Measurements from ENCODE around the gene SHKBP1. TPM values are rescaled to one million over a fixed set of nuclear protein-coding genes. Genes with fewer than 3 reads are reported as not detected.

SHKBP1 gene
- polyA plus RNA-seq, 4 donors = 27.0 to 70.3 (median 60.4) TPM

GRCh38 chr19:40629346-40629745 is 52.7 kb downstream of the SHKBP1 start:
- WGBS, 3 donors = 95 to 97% (median 96%) methylated on average over 31 to 42 of the region's 42 CpGs
- Histone ChIP-seq H3K4me1 (ENCODE audit: control insufficient read depth in 3 of 3, insufficient read depth in 2 of 3, low read depth in 1 of 3, low read length in 2 of 3) (peaks cover 0 to 2% (median 0%) of the 10 kb centered on the region in 3 donors), H3K4me3 (ENCODE audit: low read depth in 1 of 3, low read length in 3 of 3) (no peak overlapping the region), H3K36me3 (ENCODE audit: control insufficient read depth in 3 of 3, insufficient read depth in 2 of 3, low read depth in 1 of 3, low read length in 3 of 3) (peaks cover 6 to 48% (median 8%) of the 10 kb centered on the region in 3 donors), H3K9me3 (ENCODE audit: control insufficient read depth in 2 of 2, insufficient read depth in 1 of 2, low read depth in 1 of 2, low read length in 1 of 2) (no peaks in the 10 kb centered on the region), H3K27me3 (ENCODE audit: control insufficient read depth in 3 of 3, insufficient read depth in 3 of 3, low read length in 3 of 3) (no peaks in the 10 kb centered on the region), H3K27ac (ENCODE audit: low read depth in 1 of 3, low read length in 2 of 3) (no peak overlapping the region)
- DNase-seq (no peak), FAIRE-seq (no peak)

- peaks cover 0 to 2% (median 0%) of the 10 kb centered on the region in 3 donors for H3K4me1 ChIP-seq (ENCODE audit: control insufficient read depth in 3 of 3, insufficient read depth in 2 of 3, low read depth in 1 of 3, low read length in 2 of 3)
- H3K27ac ChIP-seq (ENCODE audit: low read depth in 1 of 3, low read length in 2 of 3) = no peak overlapping the region
- 64 to 78% (median 65%) methylated on average over 16 of the region's 16 CpGs for WGBS, 3 donors
- no peak overlapping the region for H3K4me3 ChIP-seq (ENCODE audit: low read depth in 1 of 3, low read length in 3 of 3)
- DNase-seq (no peak), FAIRE-seq (no peak)
- peaks cover 5 to 43% (median 8%) of the 10 kb centered on the region in 3 donors for H3K36me3 ChIP-seq (ENCODE audit: control insufficient read depth in 3 of 3, insufficient read depth in 2 of 3, low read depth in 1 of 3, low read length in 3 of 3)
- H3K27me3 ChIP-seq (ENCODE audit: control insufficient read depth in 3 of 3, insufficient read depth in 3 of 3, low read length in 3 of 3) = peaks cover 0 to 4% (median 0%) of the 10 kb centered on the region in 3 donors
- H3K9me3 ChIP-seq (ENCODE audit: control insufficient read depth in 2 of 2, insufficient read depth in 1 of 2, low read depth in 1 of 2, low read length in 1 of 2) = no peaks in the 10 kb centered on the region
Measured at GRCh38 chr19:40630571-40631160, 54.0 kb downstream of the SHKBP1 start.

- H3K27me3 ChIP-seq (ENCODE audit: control insufficient read depth in 3 of 3, insufficient read depth in 3 of 3, low read length in 3 of 3) = peaks cover 0 to 4% (median 0%) of the 10 kb centered on the region in 3 donors
- DNase-seq = no peak
- 85 to 89% (median 86%) methylated on average over 3 of the region's 3 CpGs for WGBS, 3 donors
- H3K4me3 ChIP-seq (ENCODE audit: low read depth in 1 of 3, low read length in 3 of 3) = no peak overlapping the region
- H3K4me1 ChIP-seq (ENCODE audit: control insufficient read depth in 3 of 3, insufficient read depth in 2 of 3, low read depth in 1 of 3, low read length in 2 of 3) = peaks cover 0 to 2% (median 0%) of the 10 kb centered on the region in 3 donors
- no peak overlapping the region for H3K27ac ChIP-seq (ENCODE audit: low read depth in 1 of 3, low read length in 2 of 3)
- H3K36me3 ChIP-seq (ENCODE audit: control insufficient read depth in 3 of 3, insufficient read depth in 2 of 3, low read depth in 1 of 3, low read length in 3 of 3) = peaks cover 0 to 25% (median 8%) of the 10 kb centered on the region in 3 donors
- H3K9me3 ChIP-seq (ENCODE audit: control insufficient read depth in 2 of 2, insufficient read depth in 1 of 2, low read depth in 1 of 2, low read length in 1 of 2) = no peaks in the 10 kb centered on the region
- no peak for FAIRE-seq
Measured at GRCh38 chr19:40632311-40633036, 55.8 kb downstream of the SHKBP1 start.

GRCh38 chr19:40633207-40633606 is 56.5 kb downstream of the SHKBP1 start:
- no peaks in the 10 kb centered on the region for H3K9me3 ChIP-seq (ENCODE audit: control insufficient read depth in 2 of 2, insufficient read depth in 1 of 2, low read depth in 1 of 2, low read length in 1 of 2)
- H3K27me3 ChIP-seq (ENCODE audit: control insufficient read depth in 3 of 3, insufficient read depth in 3 of 3, low read length in 3 of 3) = peaks cover 0 to 4% (median 0%) of the 10 kb centered on the region in 3 donors
- no peak overlapping the region for H3K4me3 ChIP-seq (ENCODE audit: low read depth in 1 of 3, low read length in 3 of 3)
- WGBS, 3 donors = 76 to 82% (median 81%) methylated on average over 5 of the region's 5 CpGs
- peaks cover 0 to 18% (median 5%) of the 10 kb centered on the region in 3 donors for H3K36me3 ChIP-seq (ENCODE audit: control insufficient read depth in 3 of 3, insufficient read depth in 2 of 3, low read depth in 1 of 3, low read length in 3 of 3)
- no peak for FAIRE-seq
- DNase-seq = no peak
- no peak overlapping the region for H3K27ac ChIP-seq (ENCODE audit: low read depth in 1 of 3, low read length in 2 of 3)
- H3K4me1 ChIP-seq (ENCODE audit: control insufficient read depth in 3 of 3, insufficient read depth in 2 of 3, low read depth in 1 of 3, low read length in 2 of 3) = peaks cover 0 to 2% (median 0%) of the 10 kb centered on the region in 3 donors

- peaks cover 0 to 2% (median 0%) of the 10 kb centered on the region in 3 donors for H3K4me1 ChIP-seq (ENCODE audit: control insufficient read depth in 3 of 3, insufficient read depth in 2 of 3, low read depth in 1 of 3, low read length in 2 of 3)
- no peak for FAIRE-seq
- DNase-seq = no peak
- no peak overlapping the region for H3K27ac ChIP-seq (ENCODE audit: low read depth in 1 of 3, low read length in 2 of 3)
- H3K27me3 ChIP-seq (ENCODE audit: control insufficient read depth in 3 of 3, insufficient read depth in 3 of 3, low read length in 3 of 3) = peaks cover 0 to 4% (median 0%) of the 10 kb centered on the region in 3 donors
- H3K36me3 ChIP-seq (ENCODE audit: control insufficient read depth in 3 of 3, insufficient read depth in 2 of 3, low read depth in 1 of 3, low read length in 3 of 3) = no peaks in the 10 kb centered on the region
- WGBS, 3 donors = 56 to 72% (median 61%) methylated on average over 1 of the region's 1 CpG
- no peaks in the 10 kb centered on the region for H3K9me3 ChIP-seq (ENCODE audit: control insufficient read depth in 2 of 2, insufficient read depth in 1 of 2, low read depth in 1 of 2, low read length in 1 of 2)
- no peak overlapping the region for H3K4me3 ChIP-seq (ENCODE audit: low read depth in 1 of 3, low read length in 3 of 3)
Measured at GRCh38 chr19:40638327-40638726, 61.7 kb downstream of the SHKBP1 start.

GRCh38 chr19:40639638-40639982 is 62.9 kb downstream of the SHKBP1 start:
- Histone ChIP-seq H3K4me1 (ENCODE audit: control insufficient read depth in 3 of 3, insufficient read depth in 2 of 3, low read depth in 1 of 3, low read length in 2 of 3) (no peaks in the 10 kb centered on the region), H3K36me3 (ENCODE audit: control insufficient read depth in 3 of 3, insufficient read depth in 2 of 3, low read depth in 1 of 3, low read length in 3 of 3) (no peaks in the 10 kb centered on the region), H3K27ac (ENCODE audit: low read depth in 1 of 3, low read length in 2 of 3) (peak overlapping the region in 1 of 3 donors; percentile 11), H3K4me3 (ENCODE audit: low read depth in 1 of 3, low read length in 3 of 3) (no peak overlapping the region), H3K27me3 (ENCODE audit: control insufficient read depth in 3 of 3, insufficient read depth in 3 of 3, low read length in 3 of 3) (peaks cover 0 to 4% (median 0%) of the 10 kb centered on the region in 3 donors), H3K9me3 (ENCODE audit: control insufficient read depth in 2 of 2, insufficient read depth in 1 of 2, low read depth in 1 of 2, low read length in 1 of 2) (no peaks in the 10 kb centered on the region)
- WGBS, 3 donors = 68 to 78% (median 68%) methylated on average over 6 of the region's 6 CpGs
- no peak for FAIRE-seq
- DNase-seq = no peak

- FAIRE-seq (no peak), DNase-seq (no peak)
- H3K4me1 ChIP-seq (ENCODE audit: control insufficient read depth in 3 of 3, insufficient read depth in 2 of 3, low read depth in 1 of 3, low read length in 2 of 3) = no peaks in the 10 kb centered on the region
- WGBS, 3 donors = 23 to 71% (median 48%) methylated on average over 5 of the region's 5 CpGs
- no peaks in the 10 kb centered on the region for H3K27me3 ChIP-seq (ENCODE audit: control insufficient read depth in 3 of 3, insufficient read depth in 3 of 3, low read length in 3 of 3)
- H3K36me3 ChIP-seq (ENCODE audit: control insufficient read depth in 3 of 3, insufficient read depth in 2 of 3, low read depth in 1 of 3, low read length in 3 of 3) = no peaks in the 10 kb centered on the region
- no peak overlapping the region for H3K4me3 ChIP-seq (ENCODE audit: low read depth in 1 of 3, low read length in 3 of 3)
- peak overlapping the region in 2 of 3 donors; percentile 13 to 25 for H3K27ac ChIP-seq (ENCODE audit: low read depth in 1 of 3, low read length in 2 of 3)
- no peaks in the 10 kb centered on the region for H3K9me3 ChIP-seq (ENCODE audit: control insufficient read depth in 2 of 2, insufficient read depth in 1 of 2, low read depth in 1 of 2, low read length in 1 of 2)
Measured at GRCh38 chr19:40640744-40641143, 64.1 kb downstream of the SHKBP1 start.
